Renal pelvis (tissue), 4 donors: Measurements from ENCODE around the gene REEP5. TPM values are rescaled to one million over a fixed set of nuclear protein-coding genes. Genes with fewer than 3 reads are reported as not detected.

Experiments used
- DNase-seq: peaks from one replicate; pipeline ENCODE4 v3.0.0-alpha.2; 2013
- polyA plus RNA-seq, 3 donors: library from polyadenylated mRNA; unstranded; fragments of 120-200 nt; gene quantifications; one replicate each; pipeline ENCODE4 v1.2.1, GENCODE V29; 2013; ENCODE audit not compliant: insufficient read length in 3 of 3

Gene REEP5
- polyA plus RNA-seq, 3 donors, result 94.3 to 107 (median 97.3) TPM

- DNase-seq, result no peak
Measured at GRCh38 chr5:112849912-112850311, 72.1 kb downstream of the REEP5 start.

GRCh38 chr5:112848116-112848811 lies 73.8 kb downstream of the REEP5 start:
- peak; percentile 55 for DNase-seq

GRCh38 chr5:112847306-112847705 lies 74.7 kb downstream of the REEP5 start:
- no peak for DNase-seq

- DNase-seq, result no peak
Measured at GRCh38 chr5:112846556-112846955, 75.5 kb downstream of the REEP5 start.

GRCh38 chr5:112844489-112844888 lies 77.5 kb downstream of the REEP5 start:
- DNase-seq, result no peak

GRCh38 chr5:112833971-112834370 lies 88.1 kb downstream of the REEP5 start:
- no peak for DNase-seq

- no peak for DNase-seq
Measured at GRCh38 chr5:112830378-112830777, 91.6 kb downstream of the REEP5 start.

Other genes starting within 250 kb of the REEP5 start
- 10 to 100 TPM; 30.7 to 32.1 (median 32.0) TPM for gene APC, start 184.3 kb downstream of the REEP5 start, polyA plus RNA-seq
- gene SRP19, start 60.9 kb downstream of the REEP5 start, polyA plus RNA-seq, result 10 to 100 TPM; 72.9 to 79.2 (median 74.6) TPM
- gene DCP2, start 54.6 kb upstream of the REEP5 start, polyA plus RNA-seq, result 10 to 100 TPM; 30.5 to 38.4 (median 37.9) TPM